Thyroid gland (tissue), 4 donors: ENCODE data around the gene CCDC181. TPM values are rescaled to one million over a fixed set of nuclear protein-coding genes. Genes with fewer than 3 reads are reported as not detected.
A peak's percentile ranks its signal among the peaks of the same experiment; 100 is the strongest.

Source experiments
- DNase-seq, 2 donors: peaks; one replicate each; pipeline ENCODE4 v3.0.0-alpha.2; 2019
- H3K27ac ChIP-seq, 3 donors: fragments of 200-600 bp; sonication (generic); 1 replicate in 2 of 3; 2 replicates in 1 of 3; pipeline ENCODE4 v1.5.1; 2016 to 2019; ENCODE audit warnings: mild to moderate bottlenecking in 1 of 3, moderate library complexity in 1 of 3
- H3K27me3 ChIP-seq: fragments of 200-600 bp; sonication (generic); one replicate; pipeline ENCODE4 v1.5.1; 2019
- H3K36me3 ChIP-seq, 2 donors: fragments of 200-600 bp; sonication (generic); one replicate each; pipeline ENCODE4 v1.5.1; 2016 to 2019
- H3K4me1 ChIP-seq, 2 donors: fragments of 200-600 bp; sonication (generic); one replicate each; pipeline ENCODE4 v1.5.1; 2017 to 2019
- H3K4me3 ChIP-seq, 3 donors: fragments of 200-600 bp; sonication (generic); replicated peaks in 1 of 3; 1 replicate in 2 of 3; 2 replicates in 1 of 3; pipeline ENCODE4 v1.5.1; 2016; ENCODE audit warnings: mild to moderate bottlenecking in 1 of 3
- H3K9me3 ChIP-seq: fragments of 200-600 bp; sonication (generic); one replicate; pipeline ENCODE4 v1.5.1; 2017
- CTCF ChIP-seq, 6 experiments: fragments of 200-600 bp in 3 of 6; fragments of 450-650 bp in 3 of 6; sonication (generic) in 3 of 6; IDR thresholded peaks; one replicate each; pipeline ENCODE4 v1.5.1; 2016 to 2019; ENCODE audit warnings: antibody characterized with exemption in 6 of 6, mild to moderate bottlenecking in 2 of 6, inconsistent platforms in 1 of 6, moderate library complexity in 1 of 6
- POLR2A ChIP-seq, 2 donors: fragments of 450-650 bp; IDR thresholded peaks; one replicate each; pipeline ENCODE4 v1.6.1; 2017; ENCODE audit warnings: antibody characterized with exemption in 2 of 2, mild to moderate bottlenecking in 2 of 2, moderate library complexity in 1 of 2
- WGBS, 2 donors: methylation state at CpG; one replicate each; pipeline ENCODE4 v1.1.5; 2017; 5-methylcytosine and 5-hydroxymethylcytosine counted together
- intact Hi-C: fragments of 100-400 bp; cut with DNase I; formaldehyde crosslinking; loops from one replicate; pipeline ENCODE4 v1.15.1; 2023
- total RNA-seq, 4 donors: library from RNA; depleted of rRNA; stranded (reverse); fragments of >200 nt; gene quantifications; one replicate each; pipeline ENCODE4 v1.2.3, GENCODE V29; 2016

CCDC181 gene
- total RNA-seq, 4 donors from 2014 or later = 0.40 to 0.63 (median 0.56) TPM; not detected in 1

DNA sequence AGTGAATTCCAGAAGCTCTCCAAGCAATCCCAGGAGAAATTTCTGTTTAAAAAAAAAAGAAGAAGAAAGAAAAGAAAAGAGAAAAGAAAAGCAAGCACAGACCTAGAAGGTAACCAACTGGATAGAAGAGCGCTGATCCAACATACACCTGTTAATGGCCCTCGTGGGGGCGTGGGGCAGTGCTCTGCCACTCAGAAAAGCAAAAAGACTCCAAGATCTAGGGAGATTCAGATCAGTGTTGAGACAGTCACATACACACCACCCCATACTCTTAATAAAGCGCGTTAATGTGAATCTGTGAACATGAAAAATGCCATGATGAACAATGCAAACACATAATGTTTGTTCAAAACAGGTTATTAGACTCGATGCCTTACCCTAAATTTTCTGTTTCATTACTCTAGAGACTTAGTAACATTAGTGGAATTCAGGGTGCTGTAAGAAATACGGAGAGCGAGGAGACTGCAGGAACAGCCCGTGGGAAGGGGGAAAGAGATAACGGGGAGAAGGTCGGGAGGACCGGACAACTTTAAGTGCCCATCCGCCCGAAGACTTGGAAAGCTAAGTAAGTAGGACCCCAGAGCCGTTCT lies 60.1 kb downstream of the CCDC181 start:
- Histone ChIP-seq H3K4me1 (peaks cover 17 to 18% of the 10 kb centered on the region in 2 donors), H3K27ac (peak overlapping the region in 2 of 3 donors; percentile 43 to 82), H3K4me3 (peak overlapping the region; percentile 22 to 61 (median 54)), H3K36me3 (peaks cover 1 to 3% of the 10 kb centered on the region in 2 donors), H3K9me3 (no peaks in the 10 kb centered on the region), H3K27me3 (no peaks in the 10 kb centered on the region)
- 10 to 12% methylated on average over 15 of the region's 15 CpGs for WGBS, 2 donors
- DNase-seq = peak in 1 of 2 donors; percentile 6
- TF ChIP-seq POLR2A (IDR thresholded peaks at IDR 0.05) = no peak
- TF ChIP-seq CTCF (IDR thresholded peaks at IDR 0.05) = no peak
- intact Hi-C loops = no loop called here

GRCh38 chr1:169364948-169365347 lies 62.3 kb downstream of the CCDC181 start:
- no peak for TF ChIP-seq CTCF (IDR thresholded peaks at IDR 0.05)
- no peak for TF ChIP-seq POLR2A (IDR thresholded peaks at IDR 0.05)
- Histone ChIP-seq H3K27ac (no peak overlapping the region), H3K36me3 (no peaks in the 10 kb centered on the region), H3K27me3 (no peaks in the 10 kb centered on the region), H3K4me1 (peaks cover 17 to 18% of the 10 kb centered on the region in 2 donors), H3K4me3 (no peak overlapping the region), H3K9me3 (no peaks in the 10 kb centered on the region)
- intact Hi-C loops = no loop called here
- 94 to 97% methylated on average over 2 of the region's 2 CpGs for whole genome bisulfite sequencing, 2 donors
- DNase-seq = no peak

DNA sequence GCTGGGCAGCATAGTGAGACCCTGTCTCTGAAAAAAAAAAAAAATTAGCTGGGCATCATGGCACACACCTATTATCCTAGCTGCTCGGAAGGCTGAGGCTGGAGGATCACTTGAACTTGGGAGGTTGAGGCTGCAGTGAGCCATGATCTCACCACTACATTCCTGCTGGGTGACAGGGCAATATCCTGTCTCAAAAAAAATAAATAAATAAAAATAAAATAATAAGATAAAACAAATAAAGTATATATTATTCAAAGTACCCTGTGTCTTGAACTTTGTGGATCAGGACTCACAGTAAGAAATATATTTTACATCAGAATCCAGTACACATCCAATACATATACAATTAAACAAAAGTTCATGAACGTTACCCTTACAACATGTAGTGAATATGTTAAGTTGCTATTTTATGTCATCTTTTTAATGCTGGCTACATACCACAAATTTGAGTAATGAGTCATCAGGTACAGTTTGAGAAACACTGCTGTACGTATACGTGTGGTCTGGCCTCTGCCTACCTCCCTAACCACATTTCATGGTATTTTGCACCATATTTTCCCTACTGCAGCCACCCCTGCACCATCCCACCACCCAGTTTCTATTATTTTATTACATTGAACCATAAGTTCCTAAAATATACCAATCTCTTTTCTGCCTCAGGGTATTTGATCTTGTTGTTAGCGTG lies 64.1 kb downstream of the CCDC181 start:
- 91 to 98% methylated on average over 5 of the region's 5 CpGs for WGBS, 2 donors
- H3K9me3 ChIP-seq = no peaks in the 10 kb centered on the region
- DNase-seq = no peak
- no peak overlapping the region for H3K27ac ChIP-seq
- no peak overlapping the region for H3K4me3 ChIP-seq
- TF ChIP-seq POLR2A (IDR thresholded peaks at IDR 0.05) (no peak), CTCF (IDR thresholded peaks at IDR 0.05) (no peak)
- intact Hi-C loops = no loop called here
- H3K4me1 ChIP-seq = peaks cover 8 to 9% of the 10 kb centered on the region in 2 donors
- H3K27me3 ChIP-seq = no peaks in the 10 kb centered on the region
- no peaks in the 10 kb centered on the region for H3K36me3 ChIP-seq

DNA sequence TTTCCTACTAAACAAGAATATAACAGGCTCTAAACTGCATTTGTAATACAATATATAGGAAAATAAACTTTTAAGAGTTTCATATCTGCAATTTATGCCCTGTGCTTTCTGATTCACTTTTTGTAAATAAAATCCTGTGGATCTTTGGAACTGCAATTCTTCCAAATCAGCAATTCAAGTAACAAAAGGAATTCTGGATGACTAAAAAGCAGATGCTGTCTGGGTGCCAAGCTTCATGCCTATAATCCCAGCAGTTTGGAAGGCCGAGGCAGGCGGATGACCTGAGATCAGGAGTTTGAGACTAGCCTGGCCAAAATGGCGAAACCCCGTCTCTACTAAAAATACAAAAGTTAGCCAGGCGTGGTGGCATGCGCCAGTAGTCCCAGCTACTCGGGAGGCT lies 66.0 kb downstream of the CCDC181 start:
- Histone ChIP-seq H3K36me3 (no peaks in the 10 kb centered on the region), H3K4me3 (no peak overlapping the region), H3K4me1 (no peaks in the 10 kb centered on the region), H3K27me3 (no peaks in the 10 kb centered on the region), H3K9me3 (no peaks in the 10 kb centered on the region), H3K27ac (no peak overlapping the region)
- DNase-seq = no peak
- 80 to 87% methylated on average over 7 of the region's 7 CpGs for WGBS, 2 donors
- intact Hi-C loops = no loop called here
- TF ChIP-seq POLR2A (IDR thresholded peaks at IDR 0.05) (no peak), CTCF (IDR thresholded peaks at IDR 0.05) (no peak)

DNA sequence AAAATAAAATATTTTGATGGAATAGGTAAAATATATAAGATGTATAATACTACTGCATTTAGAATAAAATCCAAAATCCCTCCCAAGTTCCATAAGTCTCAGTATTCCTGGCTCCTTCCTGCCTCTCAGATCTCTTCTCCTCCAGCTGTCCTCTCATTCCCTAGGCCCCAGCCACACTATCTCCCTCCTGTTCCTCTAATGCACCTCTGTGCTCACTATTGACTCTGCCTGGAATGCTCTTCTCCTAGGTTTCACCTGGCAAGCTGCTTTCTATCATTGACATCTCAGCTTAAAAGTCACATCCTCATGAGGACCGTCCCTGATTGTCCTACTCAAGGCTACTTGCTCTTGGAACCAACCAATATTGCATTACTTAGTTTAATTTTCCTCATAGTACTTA lies 66.9 kb downstream of the CCDC181 start:
- DNase-seq = no peak
- no peaks in the 10 kb centered on the region for H3K36me3 ChIP-seq
- no peak overlapping the region for H3K27ac ChIP-seq
- 96 to 98% methylated on average over 1 of the region's 1 CpG for WGBS, 2 donors
- no peaks in the 10 kb centered on the region for H3K4me1 ChIP-seq
- H3K4me3 ChIP-seq = no peak overlapping the region
- H3K9me3 ChIP-seq = no peaks in the 10 kb centered on the region
- H3K27me3 ChIP-seq = no peaks in the 10 kb centered on the region
- intact Hi-C loops = no loop called here
- TF ChIP-seq CTCF (IDR thresholded peaks at IDR 0.05) (no peak), POLR2A (IDR thresholded peaks at IDR 0.05) (no peak)
